Esophagus squamous epithelium (tissue), 5 donors: ENCODE data around the gene ITPR2. TPM values are rescaled to one million over a fixed set of nuclear protein-coding genes. Genes with fewer than 3 reads are reported as not detected.
A peak's percentile ranks its signal among the peaks of the same experiment; 100 is the strongest.
"Not testable (repeated sequence)": the region's sequence is repeated elsewhere in the genome, so short reads cannot be mapped to it uniquely, and the experiment has no call there.

Source experiments
- DNase-seq: peaks from one replicate; lab custom pipeline; 2025; lab: John Stamatoyannopoulos, UW
- H3K27ac ChIP-seq, 4 donors: fragments of 200-600 bp; sonication (generic); one replicate each; pipeline ENCODE4 v1.5.1; 2016 to 2019; ENCODE audit warnings: mild to moderate bottlenecking in 1 of 4
- H3K27me3 ChIP-seq, 4 donors: fragments of 200-600 bp; sonication (generic); 1 replicate in 3 of 4; 2 replicates in 1 of 4; pipeline versions ENCODE4 v1.5.1 to v1.6.0; 2017 to 2021; ENCODE audit warnings: antibody characterized with exemption in 1 of 4
- H3K36me3 ChIP-seq, 3 donors: fragments of 200-600 bp; sonication (generic); one replicate each; pipeline ENCODE4 v1.5.1; 2016 to 2019
- H3K4me1 ChIP-seq, 3 donors: fragments of 200-600 bp; sonication (generic); one replicate each; pipeline ENCODE4 v1.5.1; 2017 to 2019
- H3K4me3 ChIP-seq, 4 donors: fragments of 200-600 bp; sonication (generic); 1 replicate in 3 of 4; 2 replicates in 1 of 4; pipeline ENCODE4 v1.5.1; 2016 to 2019; ENCODE audit warnings: mild to moderate bottlenecking in 2 of 4, moderate library complexity in 1 of 4
- H3K9me3 ChIP-seq, 3 donors: fragments of 200-600 bp; sonication (generic); one replicate each; pipeline ENCODE4 v1.5.1; 2016 to 2019
- CTCF ChIP-seq, 6 experiments: fragments of 450-650 bp in 4 of 6; fragments of 200-600 bp in 2 of 6; sonication (generic) in 2 of 6; IDR thresholded peaks; one replicate each; pipeline ENCODE4 v1.5.1; 2016 to 2019; ENCODE audit warnings: antibody characterized with exemption in 6 of 6, mild to moderate bottlenecking in 4 of 6, moderate library complexity in 4 of 6
- POLR2A ChIP-seq, 4 donors: fragments of 450-650 bp; IDR thresholded peaks; one replicate each; pipeline ENCODE4 v1.6.1; 2017; ENCODE audit warnings: antibody characterized with exemption in 4 of 4, mild to moderate bottlenecking in 4 of 4, moderate library complexity in 3 of 4
- WGBS, 2 donors: methylation state at CpG; one replicate each; pipeline ENCODE4 v1.1.5; 2018; 5-methylcytosine and 5-hydroxymethylcytosine counted together
- intact Hi-C: fragments of 100-400 bp; cut with DNase I; formaldehyde crosslinking; loops from one replicate; pipeline ENCODE4 v1.15.0; 2022
- total RNA-seq, 4 donors: library from RNA; depleted of rRNA; stranded (reverse); fragments of >200 nt; gene quantifications; one replicate each; pipeline ENCODE4 v1.1.0, GENCODE V29; 2016
- donor health status: DM: yes; HTN: yes; CAD: no.

The ITPR2 gene
- total RNA-seq, 4 donors from 2014 or later = 30.7 to 49.3 (median 37.6) TPM

GRCh38 chr12:26730481-26731350 lies 102.3 kb downstream of the ITPR2 start:
- Histone ChIP-seq H3K4me1 (peaks cover 8 to 88% (median 17%) of the 10 kb centered on the region in 3 donors), H3K4me3 (no peak overlapping the region), H3K9me3 (no peaks in the 10 kb centered on the region), H3K36me3 (no peaks in the 10 kb centered on the region), H3K27ac (peak overlapping the region in 1 of 4 donors; percentile 1), H3K27me3 (no peaks in the 10 kb centered on the region)
- DNase-seq = no peak
- no peak for TF ChIP-seq CTCF (IDR thresholded peaks at IDR 0.05)
- TF ChIP-seq POLR2A (IDR thresholded peaks at IDR 0.05) = no peak
- intact Hi-C loops = no loop called here
- 84% methylated on average over 7 of the region's 7 CpGs for WGBS, 2 donors

- DNase-seq, H3K36me3 ChIP-seq, H3K27me3 ChIP-seq, intact Hi-C loops, H3K4me3 ChIP-seq, H3K9me3 ChIP-seq: not testable (repeated sequence)
- WGBS, 2 donors = 47 to 58% methylated on average over 1 of the region's 1 CpG
- H3K27ac ChIP-seq = peak overlapping the region in 1 of 4 donors; percentile 71
- H3K4me1 ChIP-seq = peaks cover 8 to 89% (median 17%) of the 10 kb centered on the region in 3 donors
These were observed 103.8 kb downstream of the ITPR2 start for GRCh38 chr12:26729137-26729671.

GRCh38 chr12:26728205-26729050 lies 104.6 kb downstream of the ITPR2 start:
- no peak overlapping the region for H3K4me3 ChIP-seq
- no peaks in the 10 kb centered on the region for H3K27me3 ChIP-seq
- H3K27ac ChIP-seq = peak overlapping the region in 3 of 4 donors; percentile 32 to 71 (median 47)
- H3K9me3 ChIP-seq = no peaks in the 10 kb centered on the region
- no peak for DNase-seq
- no peaks in the 10 kb centered on the region for H3K36me3 ChIP-seq
- H3K4me1 ChIP-seq = peaks cover 8 to 89% (median 21%) of the 10 kb centered on the region in 3 donors
- TF ChIP-seq POLR2A (IDR thresholded peaks at IDR 0.05) (no peak), CTCF (IDR thresholded peaks at IDR 0.05) (no peak)
- intact Hi-C loops = no loop called here
- WGBS, 2 donors = 48 to 55% methylated on average over 5 of the region's 5 CpGs

- H3K9me3 ChIP-seq = no peaks in the 10 kb centered on the region
- TF ChIP-seq CTCF (IDR thresholded peaks at IDR 0.05) (no peak), POLR2A (IDR thresholded peaks at IDR 0.05) (no peak)
- DNase-seq = no peak
- H3K4me3 ChIP-seq = no peak overlapping the region
- H3K36me3 ChIP-seq = no peaks in the 10 kb centered on the region
- intact Hi-C loops = no loop called here
- WGBS, 2 donors = 90 to 94% methylated on average over 10 to 13 of the region's 13 CpGs
- H3K4me1 ChIP-seq = peaks cover 8 to 85% (median 21%) of the 10 kb centered on the region in 3 donors
- peak overlapping the region in 3 of 4 donors; percentile 32 to 71 (median 47) for H3K27ac ChIP-seq
- no peaks in the 10 kb centered on the region for H3K27me3 ChIP-seq
These were observed 105.4 kb downstream of the ITPR2 start for GRCh38 chr12:26727482-26728204.

- intact Hi-C loops = no loop called here
- WGBS, 2 donors = 56 to 76% methylated on average over 2 of the region's 2 CpGs
- Histone ChIP-seq H3K27me3 (no peaks in the 10 kb centered on the region), H3K27ac (peak overlapping the region in 2 of 4 donors; percentile 47 to 71), H3K4me1 (peaks cover 8 to 84% (median 21%) of the 10 kb centered on the region in 3 donors), H3K36me3 (no peaks in the 10 kb centered on the region), H3K9me3 (no peaks in the 10 kb centered on the region), H3K4me3 (no peak overlapping the region)
- TF ChIP-seq CTCF (IDR thresholded peaks at IDR 0.05) = no peak
- TF ChIP-seq POLR2A (IDR thresholded peaks at IDR 0.05) = no peak
- DNase-seq = no peak
These were observed 106.0 kb downstream of the ITPR2 start for GRCh38 chr12:26726956-26727355.
